Measurements from ENCODE around the gene LCA5L. TPM values are rescaled to one million over a fixed set of nuclear protein-coding genes. Genes with fewer than 3 reads are reported as not detected.

LCA5L gene
- total and polyA plus RNA-seq, 10 of the 15 experiments (the other 5 are each of a cell fraction or from before 2014, with no cell fraction given), result 0.18 to 0.55 (median 0.27) TPM; not detected in 2

- POLR2A ChIA-PET, result no interaction called here
- peak; percentile 90 for ATAC-seq
- Histone ChIP-seq H3K27ac (ENCODE audit: control insufficient read depth, insufficient read depth) (no peak overlapping the region), H3K36me3 (ENCODE audit: control insufficient read depth in 2 of 2, insufficient read depth in 2 of 2, low read length in 1 of 2) (no peaks in the 10 kb centered on the region), H3K9ac (ENCODE audit: control insufficient read depth, insufficient read depth, low read length) (no peak overlapping the region), H2AFZ (ENCODE audit: control insufficient read depth, low read depth, low read length) (no peak overlapping the region), H3K4me1 (ENCODE audit: control insufficient read depth, insufficient read depth, low read length) (no peaks in the 10 kb centered on the region), H3K79me2 (ENCODE audit: control insufficient read depth, insufficient read depth, low read length) (no peaks in the 10 kb centered on the region), H3K4me3 (no peak overlapping the region), H3K4me2 (ENCODE audit: control insufficient read depth, insufficient read depth) (no peak overlapping the region), H3K9me3 (replicated peaks; ENCODE audit: control insufficient read depth, insufficient read depth, low read length) (no peaks in the 10 kb centered on the region; the same call in 2 of the 3 replicates), H4K20me1 (ENCODE audit: control insufficient read depth, insufficient read depth) (no peaks in the 10 kb centered on the region), H3K27me3 (replicated peaks in 1 of 2; ENCODE audit: control insufficient read depth in 2 of 2, insufficient read depth in 2 of 2, low read length in 1 of 2) (no peaks in the 10 kb centered on the region)
- peak; percentile 17 for DNase-seq (ENCODE audit: low read depth, low spot score)
- intact Hi-C loops (cut with micrococcal nuclease; ENCODE audit: unreplicated experiment) (no loop called here), in situ Hi-C loops (cut with MboI) (no loop called here)
- FAIRE-seq, result no peak
- 0% methylated on average over 3 of the region's 3 CpGs for WGBS (ENCODE audit: insufficient coverage, insufficient replicate concordance, low lambda C conversion rate, missing lambda C conversion rate)
- CTCF ChIA-PET, result interaction anchor here (0.9 kb wide), 1 partner anchor 20 kb away, joined by 3 read pairs; no protein-coding TSS in a partner anchor
- RAD21 ChIA-PET (ENCODE audit: unreplicated experiment), result no interaction called here
- no TSS peak for BruUV-seq (replicated peaks)
- SMC1A ChIA-PET (ENCODE audit: uncharacterized antibody, unreplicated experiment), result interaction anchor here (1.2 kb wide), 1 partner anchor 20 kb away, joined by 4 read pairs; no protein-coding TSS in a partner anchor
- TF ChIP-seq ZNF207 (IDR thresholded peaks at IDR 0.05; ENCODE audit: borderline replicate concordance) (no peak), USF2 (IDR thresholded peaks at IDR 0.05; ENCODE audit: borderline replicate concordance, low read depth, low read length) (no peak), CEBPB (IDR thresholded peaks at IDR 0.05; ENCODE audit: borderline replicate concordance in 1 of 2, low read depth in 2 of 2, low read length in 2 of 2) (no peak), BHLHE40 (IDR thresholded peaks at IDR 0.05; ENCODE audit: borderline replicate concordance in 1 of 2, low read depth in 2 of 2, low read length in 1 of 2) (peak; percentile 58 to 63; a peak in 3 of 4 replicates)
These were observed 15.8 kb upstream of the LCA5L start for GRCh38 chr21:39461419-39461818.

DNA sequence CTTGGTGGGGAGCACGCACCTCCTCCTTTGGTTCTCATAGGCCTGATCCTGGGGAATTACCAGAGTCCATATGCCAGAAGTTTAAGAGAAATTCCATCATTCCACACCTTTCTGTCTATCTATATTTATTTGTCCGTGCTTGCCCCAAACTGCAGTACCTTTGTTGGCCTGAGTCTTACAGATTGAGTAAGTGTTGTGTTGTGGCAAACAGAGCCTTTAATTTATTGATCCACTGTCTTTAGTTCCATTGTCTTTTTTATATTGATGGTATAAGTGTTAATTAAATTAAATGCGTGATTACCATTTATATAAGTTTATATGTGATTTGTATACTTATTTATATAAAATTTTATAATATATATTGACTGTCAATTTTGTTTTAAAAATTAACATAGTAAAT, 11.1 kb upstream of the LCA5L start:
- CTCF ChIA-PET, result no interaction called here
- 38% methylated on average over 3 of the region's 3 CpGs for WGBS (ENCODE audit: insufficient coverage, insufficient replicate concordance, low lambda C conversion rate, missing lambda C conversion rate)
- SMC1A ChIA-PET (ENCODE audit: uncharacterized antibody, unreplicated experiment), result no interaction called here
- Histone ChIP-seq H3K4me2 (ENCODE audit: control insufficient read depth, insufficient read depth) (no peak overlapping the region), H3K9ac (ENCODE audit: control insufficient read depth, insufficient read depth, low read length) (no peak overlapping the region), H3K27me3 (replicated peaks in 1 of 2; ENCODE audit: control insufficient read depth in 2 of 2, insufficient read depth in 2 of 2, low read length in 1 of 2) (no peaks in the 10 kb centered on the region; a peak in 1 of 4 replicates), H3K4me1 (ENCODE audit: control insufficient read depth, insufficient read depth, low read length) (no peaks in the 10 kb centered on the region), H3K4me3 (no peak overlapping the region), H3K79me2 (ENCODE audit: control insufficient read depth, insufficient read depth, low read length) (no peaks in the 10 kb centered on the region), H2AFZ (ENCODE audit: control insufficient read depth, low read depth, low read length) (no peak overlapping the region), H3K9me3 (replicated peaks; ENCODE audit: control insufficient read depth, insufficient read depth, low read length) (no peaks in the 10 kb centered on the region), H4K20me1 (ENCODE audit: control insufficient read depth, insufficient read depth) (no peaks in the 10 kb centered on the region), H3K27ac (ENCODE audit: control insufficient read depth, insufficient read depth) (no peak overlapping the region), H3K36me3 (ENCODE audit: control insufficient read depth in 2 of 2, insufficient read depth in 2 of 2, low read length in 1 of 2) (no peaks in the 10 kb centered on the region)
- ATAC-seq (peak; percentile 43; the same call in 1 of the 3 replicates), DNase-seq (ENCODE audit: low read depth, low spot score) (no peak), FAIRE-seq (no peak)
- TF ChIP-seq NFYB (IDR thresholded peaks at IDR 0.05; ENCODE audit: insufficient read depth, low read depth, low read length), result no peak
- TF ChIP-seq, protein P1, sequence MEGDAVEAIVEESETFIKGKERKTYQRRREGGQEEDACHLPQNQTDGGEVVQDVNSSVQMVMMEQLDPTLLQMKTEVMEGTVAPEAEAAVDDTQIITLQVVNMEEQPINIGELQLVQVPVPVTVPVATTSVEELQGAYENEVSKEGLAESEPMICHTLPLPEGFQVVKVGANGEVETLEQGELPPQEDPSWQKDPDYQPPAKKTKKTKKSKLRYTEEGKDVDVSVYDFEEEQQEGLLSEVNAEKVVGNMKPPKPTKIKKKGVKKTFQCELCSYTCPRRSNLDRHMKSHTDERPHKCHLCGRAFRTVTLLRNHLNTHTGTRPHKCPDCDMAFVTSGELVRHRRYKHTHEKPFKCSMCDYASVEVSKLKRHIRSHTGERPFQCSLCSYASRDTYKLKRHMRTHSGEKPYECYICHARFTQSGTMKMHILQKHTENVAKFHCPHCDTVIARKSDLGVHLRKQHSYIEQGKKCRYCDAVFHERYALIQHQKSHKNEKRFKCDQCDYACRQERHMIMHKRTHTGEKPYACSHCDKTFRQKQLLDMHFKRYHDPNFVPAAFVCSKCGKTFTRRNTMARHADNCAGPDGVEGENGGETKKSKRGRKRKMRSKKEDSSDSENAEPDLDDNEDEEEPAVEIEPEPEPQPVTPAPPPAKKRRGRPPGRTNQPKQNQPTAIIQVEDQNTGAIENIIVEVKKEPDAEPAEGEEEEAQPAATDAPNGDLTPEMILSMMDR (IDR thresholded peaks at IDR 0.05 in 2 of 3, conservative IDR thresholded peaks at IDR 0.05 in 1 of 3; ENCODE audit: control insufficient read depth in 2 of 3, extremely low read depth in 1 of 3, insufficient read depth in 1 of 3, low read depth in 3 of 3, low read length in 3 of 3), result peak in 1 of 3 experiments; percentile 20; a peak in 1 of 6 replicates
- RAD21 ChIA-PET (ENCODE audit: unreplicated experiment), result no interaction called here
- intact Hi-C loops (cut with micrococcal nuclease; ENCODE audit: unreplicated experiment) (no loop called here), in situ Hi-C loops (cut with MboI) (no loop called here)
- no TSS peak for BruUV-seq (replicated peaks)
- POLR2A ChIA-PET, result no interaction called here

Measured in GM12878 (cell line).